Motor neuron (in vitro differentiated cells): ENCODE results near the gene RABGAP1L. TPM values are rescaled to one million over a fixed set of nuclear protein-coding genes. Genes with fewer than 3 reads are reported as not detected.

Experiments
- ATAC-seq, 8 experiments: fragments of 200-7000 bp; cut with Tn5 transposase; replicated peaks in 6 of 8; 2 replicates each; pipeline ENCODE4 v1.8.0; 2021; ENCODE audit warnings: mild to moderate bottlenecking in 8 of 8, moderate library complexity in 8 of 8
- H3K27ac ChIP-seq, 2 donors: fragments of 250-450 bp; sonication (Bioruptor Pico); 2 replicates each; pipeline ENCODE4 v1.9.0; 2021; ENCODE audit warnings: antibody characterized with exemption in 2 of 2, mild to moderate bottlenecking in 2 of 2, moderate library complexity in 1 of 2
- H3K4me1 ChIP-seq, 2 donors: fragments of 250-450 bp; sonication (Bioruptor Pico); replicated peaks in 1 of 2; 2 replicates each; pipeline ENCODE4 v1.6.1; 2021; ENCODE audit warnings: antibody characterized with exemption in 2 of 2, mild to moderate bottlenecking in 2 of 2, moderate library complexity in 1 of 2
- H3K4me3 ChIP-seq, 5 donors: fragments of 250-450 bp; sonication (Bioruptor Pico); 2 replicates each; pipeline ENCODE4 v1.9.0; 2021; ENCODE audit warnings: antibody characterized with exemption in 5 of 5, mild to moderate bottlenecking in 5 of 5, moderate library complexity in 4 of 5
- WGBS, 10 experiments: fragments of 450-650 bp; shearing (Covaris generic); methylation state at CpG; one replicate each; pipeline ENCODE4 v1.0.0; 2022; 5-methylcytosine and 5-hydroxymethylcytosine counted together
- in situ Hi-C, 9 experiments: fragments of 400-800 bp; cut with MboI; loops; one replicate each; pipeline ENCODE4 v1.15.0; 2021; ENCODE audit warnings: low sequenced_read_pairs in 9 of 9, low pct_unique_long_range_greater_than_20kb in 2 of 9; ENCODE audit not compliant: unreplicated experiment in 9 of 9
- total RNA-seq, 8 experiments: library from RNA; unstranded; fragments of 300-600 nt; gene quantifications; 2 replicates each; pipeline versions ENCODE4 v1.2.3 to v1.2.4, GENCODE V29; 2022

Gene RABGAP1L
- total RNA-seq, 8 experiments from 2014 or later, result 22.0 to 60.3 (median 45.3) TPM

DNA sequence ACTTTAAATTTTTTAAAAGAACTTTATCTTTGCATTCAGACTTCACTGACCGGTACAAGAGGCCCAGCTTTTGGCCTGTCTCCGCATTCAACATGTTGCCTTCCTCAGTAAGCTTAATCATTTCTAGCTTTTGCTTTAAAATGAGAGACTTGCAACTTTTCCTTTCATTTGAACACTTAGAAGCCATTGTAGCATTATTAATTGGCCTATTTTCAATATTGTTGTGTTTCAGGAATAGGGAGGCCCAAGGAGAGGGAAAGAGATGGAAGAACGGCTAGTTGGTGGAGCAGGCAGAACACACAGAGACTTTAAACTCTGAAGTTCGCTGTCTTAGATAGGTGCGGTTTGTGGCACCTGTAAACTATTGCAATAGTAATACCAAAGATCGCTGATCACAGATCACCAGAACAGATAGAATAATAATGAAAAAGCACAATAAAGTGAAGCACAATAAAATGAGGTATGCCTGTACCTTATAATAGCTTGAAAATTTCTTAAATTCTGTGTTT, 31.4 kb downstream of the RABGAP1L start:
- no peak overlapping the region for H3K4me3 ChIP-seq
- peak in 3 of 8 experiments; percentile 23 to 45 (median 38) for ATAC-seq
- in situ Hi-C loops, result no loop called here
- no peaks in the 10 kb centered on the region for H3K4me1 ChIP-seq
- no peak overlapping the region for H3K27ac ChIP-seq
- 26 to 100% (median 69%) methylated on average over 3 to 6 of the region's 6 CpGs for WGBS, 10 experiments

DNA sequence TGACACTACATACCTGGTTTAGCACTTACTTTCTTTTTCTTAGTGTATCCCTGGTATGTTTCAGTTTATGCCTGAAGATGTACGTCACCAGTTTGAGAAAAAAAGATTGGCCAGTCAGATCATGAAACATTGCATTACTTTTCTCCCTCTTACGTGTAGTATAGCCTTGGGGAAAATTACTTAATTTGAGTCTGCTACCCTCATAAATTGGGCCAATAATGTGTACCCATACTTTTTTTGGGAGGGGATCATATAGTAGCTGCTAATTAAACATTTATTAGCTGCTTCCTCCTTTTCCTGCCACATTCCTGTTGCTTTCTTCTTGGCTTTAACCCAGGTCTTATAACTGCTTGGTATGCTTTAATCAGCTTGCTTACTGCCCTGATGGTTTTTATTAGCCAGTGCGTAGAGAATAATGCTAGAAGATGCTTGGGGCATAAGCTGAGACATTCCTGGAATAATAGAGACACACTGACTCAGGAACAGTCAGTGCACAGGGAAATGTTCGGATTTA, 32.1 kb downstream of the RABGAP1L start:
- 42 to 100% (median 95%) methylated on average over 1 to 4 of the region's 4 CpGs for WGBS, 10 experiments
- Histone ChIP-seq H3K27ac (no peak overlapping the region), H3K4me3 (no peak overlapping the region), H3K4me1 (no peaks in the 10 kb centered on the region)
- peak in 3 of 8 experiments; percentile 28 to 63 (median 34) for ATAC-seq
- in situ Hi-C loops, result no loop called here

DNA sequence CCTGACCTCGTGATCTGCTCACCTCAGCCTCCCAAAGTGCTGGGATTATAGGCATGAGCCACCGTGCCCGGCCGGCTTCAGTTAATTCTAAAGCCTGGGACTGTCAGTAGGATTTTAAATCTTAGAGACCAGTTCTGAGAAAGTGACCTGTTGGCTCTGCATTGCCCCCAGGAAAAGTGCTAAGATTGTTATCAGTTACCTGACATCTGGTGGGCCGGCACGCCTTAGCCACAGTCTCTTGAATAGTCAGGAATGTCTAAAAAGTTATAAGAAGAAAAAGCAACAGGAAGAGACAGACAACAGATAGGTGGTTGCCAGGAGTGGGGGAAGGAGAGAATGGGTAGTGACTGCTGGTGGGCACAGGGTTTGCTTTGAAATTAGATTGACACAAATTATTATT, 35.1 kb downstream of the RABGAP1L start:
- Histone ChIP-seq H3K4me1 (no peaks in the 10 kb centered on the region), H3K4me3 (no peak overlapping the region), H3K27ac (no peak overlapping the region)
- 75 to 100% (median 95%) methylated on average over 2 to 6 of the region's 6 CpGs; no CpG with 5 or more reads in 1 of the 10 experiments for WGBS, 10 experiments
- in situ Hi-C loops, result no loop called here
- no peak for ATAC-seq

DNA sequence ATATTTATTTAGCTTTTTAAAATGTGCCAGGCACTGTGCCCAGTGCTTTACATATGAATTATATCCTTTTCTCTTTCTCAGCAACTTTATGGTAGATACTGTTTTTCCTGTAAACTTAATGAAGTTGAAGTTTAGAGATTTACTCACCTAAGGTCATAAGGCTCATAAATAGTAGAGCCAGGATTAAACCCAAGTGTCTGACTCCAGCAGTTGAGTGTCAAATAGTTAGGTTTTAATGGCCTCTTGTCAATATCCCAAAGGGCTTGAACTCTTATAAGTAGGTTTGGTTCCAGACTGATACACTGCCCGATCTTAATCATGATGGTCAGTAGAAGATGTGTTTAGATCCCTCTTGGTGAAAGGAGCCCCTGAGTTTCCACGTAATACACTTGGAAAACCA, 37.8 kb downstream of the RABGAP1L start:
- H3K4me3 ChIP-seq, result no peak overlapping the region
- no peak overlapping the region for H3K27ac ChIP-seq
- H3K4me1 ChIP-seq, result no peaks in the 10 kb centered on the region
- no peak for ATAC-seq
- in situ Hi-C loops, result no loop called here
- WGBS, 10 experiments, result 87 to 100% (median 96%) methylated on average over 1 to 2 of the region's 2 CpGs; no CpG with 5 or more reads in 4 of the 10 experiments

DNA sequence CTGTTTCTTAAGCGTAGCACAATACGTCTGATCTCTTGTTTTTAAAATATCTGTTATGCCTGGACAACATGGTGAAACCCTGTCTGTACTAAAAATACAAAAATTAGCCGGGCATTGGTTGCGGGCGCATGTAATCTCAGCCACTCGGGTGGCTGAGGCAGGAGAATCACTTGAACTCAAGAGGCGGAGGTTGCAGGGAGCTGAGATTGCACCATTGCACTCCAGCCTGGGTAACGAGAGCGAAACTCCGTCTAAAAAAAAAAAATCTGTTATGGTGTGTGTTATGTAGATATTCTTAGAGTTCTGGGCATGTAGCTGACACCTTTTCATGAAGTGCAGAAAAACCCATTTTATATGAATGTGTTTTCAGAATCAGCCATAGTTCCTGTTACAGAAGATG, 38.2 kb downstream of the RABGAP1L start:
- no peak overlapping the region for H3K4me3 ChIP-seq
- no peak overlapping the region for H3K27ac ChIP-seq
- in situ Hi-C loops, result no loop called here
- 70 to 100% (median 94%) methylated on average over 3 to 10 of the region's 10 CpGs; no CpG with 5 or more reads in 1 of the 10 experiments for WGBS, 10 experiments
- no peak for ATAC-seq
- no peaks in the 10 kb centered on the region for H3K4me1 ChIP-seq

DNA sequence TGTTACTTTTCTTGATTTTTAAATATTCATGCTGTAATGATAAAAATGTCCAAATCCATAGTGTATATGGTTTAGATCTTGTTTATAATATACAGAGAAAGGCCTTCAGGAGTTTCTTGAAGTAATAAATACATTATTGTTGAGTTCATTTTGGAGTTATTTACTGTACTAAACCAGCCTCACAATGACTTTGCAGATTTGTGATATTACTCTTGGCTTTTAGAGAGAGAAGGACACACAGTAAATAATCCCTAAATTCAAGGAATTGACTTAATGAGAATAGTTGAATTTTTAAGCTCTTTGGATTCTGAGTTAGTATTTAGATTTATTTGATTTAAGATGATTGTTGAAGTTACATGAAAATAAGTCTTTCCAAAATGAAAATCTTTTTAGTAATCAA, 38.9 kb downstream of the RABGAP1L start:
- Histone ChIP-seq H3K4me1 (no peaks in the 10 kb centered on the region), H3K27ac (no peak overlapping the region), H3K4me3 (no peak overlapping the region)
- in situ Hi-C loops, result no loop called here
- no peak for ATAC-seq

DNA sequence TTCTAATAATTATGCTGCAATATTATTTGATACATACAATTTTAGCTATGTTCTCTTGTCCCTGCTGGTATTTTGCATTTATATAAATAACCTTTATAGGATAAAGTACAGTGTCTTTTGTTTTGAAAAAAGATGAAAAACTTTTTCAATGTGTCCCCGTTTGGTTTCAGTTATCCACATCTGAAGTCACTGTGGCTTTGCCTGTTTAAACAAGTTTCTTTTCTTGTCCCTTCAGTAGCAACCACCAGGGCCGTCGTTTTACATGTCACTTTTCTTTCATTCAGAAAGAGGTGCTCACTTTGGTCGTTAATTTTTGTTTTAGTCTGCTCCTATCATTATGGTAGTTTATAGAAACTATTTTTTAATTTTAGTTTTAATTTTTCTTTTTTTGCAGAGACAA, 41.4 kb downstream of the RABGAP1L start:
- no peak for ATAC-seq
- in situ Hi-C loops, result loop anchor here in 1 of 9 experiments (25.0 kb wide), 1 partner anchor 213 kb away; no protein-coding TSS in a partner anchor
- Histone ChIP-seq H3K4me1 (no peaks in the 10 kb centered on the region), H3K4me3 (no peak overlapping the region), H3K27ac (no peak overlapping the region)
- 15 to 95% (median 84%) methylated on average over 2 to 4 of the region's 4 CpGs for WGBS, 10 experiments

DNA sequence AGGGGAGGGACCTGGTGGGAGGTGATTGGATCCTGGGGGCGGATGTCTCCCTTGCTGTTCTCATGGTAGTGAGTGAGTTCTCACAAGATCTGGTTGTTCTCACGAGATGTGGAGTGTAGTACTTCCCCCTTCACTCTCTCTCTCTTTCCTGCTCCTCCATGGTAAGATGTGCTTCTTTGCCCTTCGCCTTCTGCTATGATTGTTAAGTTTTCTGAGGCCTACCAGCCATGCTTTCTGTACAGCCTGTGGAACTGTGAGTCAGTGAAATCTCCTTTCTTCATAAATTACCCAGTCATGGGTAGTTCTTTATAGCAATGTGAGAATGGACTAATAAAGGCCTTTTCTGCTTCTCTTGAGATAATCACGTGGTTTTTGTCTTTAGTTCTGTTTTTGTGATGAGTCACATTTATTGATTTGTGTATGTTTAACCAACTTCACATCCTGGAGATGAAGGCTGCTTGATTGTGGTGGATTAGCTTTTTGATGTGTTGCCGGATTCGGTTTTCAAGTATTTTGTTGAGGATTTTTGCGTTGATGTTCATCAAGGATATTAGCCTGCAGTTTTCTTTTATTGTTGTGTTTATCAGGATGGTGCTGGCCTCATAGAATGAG, 45.5 kb downstream of the RABGAP1L start:
- Histone ChIP-seq H3K4me1 (no peaks in the 10 kb centered on the region), H3K4me3 (no peak overlapping the region), H3K27ac (no peak overlapping the region)
- ATAC-seq, result no peak
- in situ Hi-C loops, result loop anchor here in 1 of 9 experiments (25.0 kb wide), 1 partner anchor 218 kb away; no protein-coding TSS in a partner anchor
- WGBS, 10 experiments, result 75 to 100% (median 93%) methylated on average over 2 to 7 of the region's 7 CpGs; no CpG with 5 or more reads in 3 of the 10 experiments

DNA sequence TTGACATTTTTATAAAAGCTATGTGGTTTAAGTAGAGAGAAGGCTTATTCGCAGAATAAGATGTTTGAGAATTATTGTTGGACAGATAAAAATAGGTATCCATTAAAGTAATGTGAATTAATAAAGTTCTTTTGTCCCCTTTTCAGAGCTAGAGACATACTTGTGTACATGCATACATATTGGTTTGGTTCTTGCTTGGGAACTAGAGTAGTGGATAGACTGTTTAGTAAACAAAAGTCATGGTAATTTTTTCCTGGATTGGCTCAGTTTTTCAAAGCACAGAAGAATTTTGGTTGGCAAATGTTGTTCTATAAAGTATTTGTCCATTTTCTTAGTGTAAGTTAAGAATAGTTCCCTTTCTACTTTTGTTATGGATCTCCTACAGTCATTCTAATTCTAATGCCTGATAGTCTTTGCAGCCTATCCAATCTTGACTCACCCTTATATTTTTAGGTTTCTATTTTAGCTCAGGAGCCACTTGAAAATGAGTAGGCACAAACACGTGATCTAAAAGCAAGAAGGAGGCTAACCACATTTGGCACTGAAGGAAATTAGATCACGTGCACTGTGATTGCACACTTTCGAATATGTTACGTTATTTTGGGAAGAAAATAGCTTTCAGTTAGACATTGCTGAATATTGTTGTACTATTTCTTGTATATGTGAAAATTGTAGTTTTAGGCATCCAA, 47.0 kb downstream of the RABGAP1L start:
- no peak overlapping the region for H3K4me3 ChIP-seq
- no peak for ATAC-seq
- WGBS, 10 experiments, result 80 to 100% (median 92%) methylated on average over 1 to 5 of the region's 5 CpGs

DNA sequence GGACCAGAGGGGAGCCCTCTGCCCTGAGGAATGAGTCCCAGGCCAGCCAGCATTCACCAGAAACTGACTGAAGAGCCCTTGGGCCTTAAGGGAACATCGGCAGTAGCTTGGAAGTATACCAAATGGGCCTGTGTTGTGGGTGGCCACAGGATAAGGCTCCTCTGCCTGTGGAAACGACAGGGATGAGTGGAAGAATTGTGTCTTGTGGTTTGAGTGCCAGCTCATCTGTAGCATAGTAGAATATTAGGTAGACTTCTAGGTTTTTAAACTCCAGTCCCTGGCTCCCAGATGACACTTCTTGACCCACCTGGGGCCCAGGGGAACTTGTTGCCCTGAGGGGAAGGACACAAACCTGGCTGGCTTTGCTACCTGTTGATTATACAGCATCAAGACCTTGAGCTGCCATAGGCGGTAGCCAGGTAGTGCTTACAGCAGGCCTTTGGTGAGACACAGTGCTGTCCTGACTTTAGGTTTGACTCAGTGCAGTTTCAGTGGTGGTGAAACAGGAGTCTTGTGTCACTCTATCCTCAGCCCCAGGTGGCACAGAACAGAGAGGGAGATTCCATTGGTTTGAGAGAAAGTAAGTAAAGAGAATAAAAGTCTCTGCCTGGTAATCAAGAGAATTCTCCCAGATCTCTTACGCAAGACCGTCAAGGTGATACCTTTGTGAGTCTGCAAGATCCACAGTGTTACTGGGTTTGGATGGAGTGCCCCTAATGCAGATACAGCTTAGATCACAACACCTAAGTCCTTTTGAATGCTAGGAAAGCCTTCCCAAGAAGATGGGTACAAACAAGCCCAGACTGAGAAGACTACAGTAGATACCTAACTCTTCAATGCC, 50.2 kb downstream of the RABGAP1L start:
- no peak for ATAC-seq
- H3K27ac ChIP-seq, result no peak overlapping the region
- 90 to 100% (median 96%) methylated on average over 1 to 4 of the region's 5 CpGs; no CpG with 5 or more reads in 2 of the 10 experiments for WGBS, 10 experiments
- in situ Hi-C loops, result loop anchor here in 1 of 9 experiments (25.0 kb wide), 1 partner anchor 222 kb away; no protein-coding TSS in a partner anchor
- H3K4me3 ChIP-seq, result no peak overlapping the region
- H3K4me1 ChIP-seq, result no peaks in the 10 kb centered on the region

More for the DNA sequence above, 47.0 kb downstream of the RABGAP1L start:
- no peaks in the 10 kb centered on the region for H3K4me1 ChIP-seq
- in situ Hi-C loops, result loop anchor here in 1 of 9 experiments (25.0 kb wide), 1 partner anchor 219 kb away; no protein-coding TSS in a partner anchor
- no peak overlapping the region for H3K27ac ChIP-seq

DNA sequence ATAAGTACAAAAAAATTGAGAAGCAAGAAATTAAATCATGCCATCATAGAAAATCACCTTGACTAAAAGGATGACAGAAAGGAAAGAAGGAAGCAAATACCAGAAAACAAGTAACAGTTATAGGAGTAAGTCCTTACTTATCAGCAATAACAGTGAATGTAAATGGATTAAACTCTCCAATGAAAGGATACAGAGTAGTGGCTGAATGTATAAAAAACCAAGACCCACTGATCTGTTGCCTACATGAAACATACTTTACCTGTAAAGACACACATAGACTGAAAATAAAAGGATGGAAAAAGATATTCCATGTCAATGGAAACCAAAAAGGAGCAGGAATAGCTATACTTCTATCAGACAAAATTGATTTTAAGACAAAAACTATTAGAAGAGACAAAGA, 52.2 kb downstream of the RABGAP1L start:
- H3K27ac ChIP-seq, result no peak overlapping the region
- no peaks in the 10 kb centered on the region for H3K4me1 ChIP-seq
- no peak for ATAC-seq
- in situ Hi-C loops, result loop anchor here in 1 of 9 experiments (25.0 kb wide), 1 partner anchor 224 kb away; no protein-coding TSS in a partner anchor
- no peak overlapping the region for H3K4me3 ChIP-seq

DNA sequence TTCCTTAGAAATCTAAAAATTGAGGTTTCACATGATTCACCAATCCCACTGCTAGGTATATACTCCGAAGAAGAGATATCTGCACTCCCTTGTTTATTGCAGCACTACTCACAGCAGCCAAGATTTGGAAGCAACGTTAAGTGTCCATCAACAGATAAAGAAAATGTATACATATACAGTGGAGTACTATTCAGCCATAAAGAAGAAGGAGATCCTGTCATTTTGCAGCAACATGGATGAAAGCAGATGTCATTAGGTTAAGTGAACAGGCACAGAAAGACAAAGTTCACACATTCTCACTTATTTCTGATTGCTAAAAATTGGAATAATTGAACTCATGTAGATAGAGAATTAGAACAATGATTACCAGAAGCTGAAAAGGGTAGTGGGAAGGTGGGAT, 56.4 kb downstream of the RABGAP1L start:
- Histone ChIP-seq H3K27ac (no peak overlapping the region), H3K4me1 (no peaks in the 10 kb centered on the region), H3K4me3 (no peak overlapping the region)
- in situ Hi-C loops, result loop anchor here in 1 of 9 experiments (25.0 kb wide), 1 partner anchor 228 kb away; no protein-coding TSS in a partner anchor
- 67 to 100% (median 95%) methylated on average over 1 to 2 of the region's 2 CpGs; no CpG with 5 or more reads in 1 of the 10 experiments for WGBS, 10 experiments
- ATAC-seq, result no peak
